ENCODE data around the gene SLC49A3. TPM values are rescaled to one million over a fixed set of nuclear protein-coding genes. Genes with fewer than 3 reads are reported as not detected.

SLC49A3 gene
- total RNA-seq, 1 donor from 2014 or later, result 2.3 TPM

GRCh38 chr4:653831-654502, 35.0 kb downstream of the SLC49A3 start:
- Mint-ChIP-seq H3K4me3 (no peak overlapping the region), H3K27ac (no peak overlapping the region), H3K36me3 (ENCODE audit: low read depth) (no peaks in the 10 kb centered on the region), H3K9me3 (no peaks in the 10 kb centered on the region), H3K4me1 (no peaks in the 10 kb centered on the region), H3K27me3 (peaks cover 5% of the 10 kb centered on the region)
- ChIA-PET POLR2A (no interaction called here), CTCF (no interaction called here)
- ATAC-seq (ENCODE audit: low read depth) (no peak), DNase-seq (no peak)
- intact Hi-C loops (cut with micrococcal nuclease), result no loop called here
- TF ChIP-seq CTCF (IDR thresholded peaks at IDR 0.05), result no peak

- intact Hi-C loops (cut with micrococcal nuclease), result no loop called here
- H3K36me3 Mint-ChIP-seq (ENCODE audit: low read depth), result no peaks in the 10 kb centered on the region
- H3K4me1 Mint-ChIP-seq, result no peaks in the 10 kb centered on the region
- no peak overlapping the region for H3K4me3 Mint-ChIP-seq
- TF ChIP-seq CTCF (IDR thresholded peaks at IDR 0.05), result no peak
- H3K27ac Mint-ChIP-seq, result no peak overlapping the region
- no peak for ATAC-seq (ENCODE audit: low read depth)
- H3K27me3 Mint-ChIP-seq, result peaks cover 5% of the 10 kb centered on the region
- POLR2A ChIA-PET, result no interaction called here
- CTCF ChIA-PET, result no interaction called here
- DNase-seq, result no peak
- H3K9me3 Mint-ChIP-seq, result no peaks in the 10 kb centered on the region
Observed at GRCh38 chr4:653080-653821, 35.7 kb downstream of the SLC49A3 start.

- no peaks in the 10 kb centered on the region for H3K4me1 Mint-ChIP-seq
- DNase-seq, result no peak
- no peak for TF ChIP-seq CTCF (IDR thresholded peaks at IDR 0.05)
- no peak overlapping the region for H3K4me3 Mint-ChIP-seq
- no peak for ATAC-seq (ENCODE audit: low read depth)
- no peaks in the 10 kb centered on the region for H3K9me3 Mint-ChIP-seq
- no peaks in the 10 kb centered on the region for H3K36me3 Mint-ChIP-seq (ENCODE audit: low read depth)
- no peak overlapping the region for H3K27ac Mint-ChIP-seq
- H3K27me3 Mint-ChIP-seq, result peaks cover 5% of the 10 kb centered on the region
- intact Hi-C loops (cut with micrococcal nuclease), result no loop called here
- ChIA-PET CTCF (interaction anchor here (0.5 kb wide), 1 partner anchor 10 kb away, joined by 3 read pairs; no protein-coding TSS in a partner anchor), POLR2A (no interaction called here)
Observed at GRCh38 chr4:651884-652642, 36.9 kb downstream of the SLC49A3 start.

GRCh38 chr4:650951-651883, 37.7 kb downstream of the SLC49A3 start:
- no peaks in the 10 kb centered on the region for H3K36me3 Mint-ChIP-seq (ENCODE audit: low read depth)
- H3K9me3 Mint-ChIP-seq, result no peaks in the 10 kb centered on the region
- intact Hi-C loops (cut with micrococcal nuclease), result no loop called here
- ChIA-PET POLR2A (no interaction called here), CTCF (interaction anchor here (0.5 kb wide), 1 partner anchor 9 kb away, joined by 3 read pairs; no protein-coding TSS in a partner anchor)
- H3K4me3 Mint-ChIP-seq, result no peak overlapping the region
- peaks cover 5% of the 10 kb centered on the region for H3K27me3 Mint-ChIP-seq
- DNase-seq, result no peak
- no peaks in the 10 kb centered on the region for H3K4me1 Mint-ChIP-seq
- no peak overlapping the region for H3K27ac Mint-ChIP-seq
- no peak for ATAC-seq (ENCODE audit: low read depth)
- no peak for TF ChIP-seq CTCF (IDR thresholded peaks at IDR 0.05)
